Activated B cell treated with CpG ODN at 0.5 μM for 24 hours (primary cell): Measurements from ENCODE around the gene AHNAK2. TPM values are rescaled to one million over a fixed set of nuclear protein-coding genes. Genes with fewer than 3 reads are reported as not detected.
"Not testable (repeated sequence)": the region's sequence is repeated elsewhere in the genome, so short reads cannot be mapped to it uniquely, and the experiment has no call there.

ENCODE experiments used
- ATAC-seq: fragments of 200-7000 bp; cut with Tn5 transposase; one replicate; pipeline ENCODE4 v1.10.0; 2021; ENCODE audit warnings: low read depth, mild to moderate bottlenecking, moderate library complexity
- CTCF ChIA-PET: fragments of 350-600 bp; sonication (Branson Sonifier 250); formaldehyde crosslinking; loops from one replicate; lab custom pipeline; 2021; ENCODE audit warnings: antibody characterized with exemption; lab: Charles Lee
- POLR2A ChIA-PET: fragments of 350-600 bp; sonication (Branson Sonifier 250); formaldehyde crosslinking; loops from one replicate; lab custom pipeline; 2021; ENCODE audit warnings: antibody characterized with exemption; lab: Charles Lee
- DNase-seq: peaks from one replicate; pipeline ENCODE4 v3.0.0; 2022
- H3K27ac Mint-ChIP-seq: one replicate; pipeline ENCODE4 v1.8.0; 2020; ENCODE audit warnings: mixed read lengths
- H3K27me3 Mint-ChIP-seq: one replicate; pipeline ENCODE4 v1.8.0; 2021; ENCODE audit warnings: mixed read lengths
- H3K36me3 Mint-ChIP-seq: one replicate; pipeline ENCODE4 v1.8.0; 2021; ENCODE audit warnings: low read depth, mixed read lengths
- H3K4me1 Mint-ChIP-seq: one replicate; pipeline ENCODE4 v1.8.0; 2021; ENCODE audit warnings: mixed read lengths
- H3K4me3 Mint-ChIP-seq: one replicate; pipeline ENCODE4 v1.8.0; 2020; ENCODE audit warnings: mild to moderate bottlenecking, mixed read lengths
- H3K9me3 Mint-ChIP-seq: one replicate; pipeline ENCODE4 v1.8.0; 2020; ENCODE audit warnings: mixed read lengths
- intact Hi-C: fragments of 100-400 bp; cut with micrococcal nuclease; formaldehyde crosslinking; loops from one replicate; pipeline ENCODE4 v1.15.1; 2024
- total RNA-seq: library from RNA; stranded (reverse); gene quantifications from 2 replicates; pipeline ENCODE4 v1.2.3, GENCODE V29; 2022
- TF ChIP-seq, protein P1 (sequence below): fragments of 200-600 bp; IDR thresholded peaks from one replicate; pipeline ENCODE4 v1.8.0; 2022; ENCODE audit warnings: antibody characterized with exemption, mild to moderate bottlenecking

The AHNAK2 gene
- total RNA-seq, 1 donor from 2014 or later: not detected

DNA sequence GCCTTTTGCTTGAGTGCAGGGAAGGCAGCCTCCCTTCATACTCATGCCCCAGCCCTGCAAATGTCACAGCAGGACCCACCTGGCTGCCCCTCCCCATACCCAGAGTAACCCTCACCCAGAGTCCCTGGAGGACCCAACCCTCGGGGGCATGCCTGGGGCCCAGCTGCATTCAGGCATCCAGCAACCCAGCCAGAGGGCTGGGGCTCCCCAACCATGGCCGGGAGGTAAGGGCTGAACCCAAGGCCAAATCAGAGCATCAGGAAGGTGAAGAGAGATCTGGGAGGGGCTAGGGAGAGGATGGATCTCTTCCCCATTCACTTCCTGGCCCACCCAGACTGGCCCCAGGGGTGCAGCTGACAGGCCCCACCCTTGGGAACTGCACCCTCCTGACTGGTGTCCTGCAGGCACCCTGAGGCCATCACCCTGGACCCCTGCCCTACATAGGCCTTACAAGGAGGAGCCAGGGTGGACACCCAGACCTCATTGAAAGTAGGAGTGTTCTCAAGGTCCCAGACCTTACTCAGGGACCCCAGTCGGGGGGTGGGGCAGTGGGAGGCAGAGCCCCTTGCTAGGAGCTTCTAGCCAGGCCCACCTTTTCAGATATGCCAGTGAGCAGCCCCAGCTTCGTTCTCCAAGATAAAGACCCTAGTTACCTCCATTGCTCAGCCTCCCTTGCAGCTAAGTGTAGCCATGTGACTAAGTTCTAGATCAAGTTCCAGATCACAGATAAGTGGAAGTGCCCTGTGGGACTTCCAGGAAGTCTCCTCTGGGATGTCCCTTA is 54.3 kb downstream of the AHNAK2 start:
- intact Hi-C loops: loop anchor here (1.0 to 10.0 kb wide), 3 partner anchors 9 to 239 kb away; partner anchors contain the start of gene INF2
- ChIA-PET POLR2A (interaction anchor here (0.9 to 7.0 kb wide), 10 partner anchors 11 to 266 kb away, joined by 3 to 114 read pairs (median 5); partner anchors contain the start of genes CDCA4, CLBA1 and GPR132), CTCF (interaction anchor here (1.4 to 2.1 kb wide), 4 partner anchors 9 to 28 kb away, joined by 4 to 10 read pairs (median 6); no protein-coding TSS in a partner anchor)
- peak; percentile 36 for ATAC-seq
- TF ChIP-seq, protein P1, sequence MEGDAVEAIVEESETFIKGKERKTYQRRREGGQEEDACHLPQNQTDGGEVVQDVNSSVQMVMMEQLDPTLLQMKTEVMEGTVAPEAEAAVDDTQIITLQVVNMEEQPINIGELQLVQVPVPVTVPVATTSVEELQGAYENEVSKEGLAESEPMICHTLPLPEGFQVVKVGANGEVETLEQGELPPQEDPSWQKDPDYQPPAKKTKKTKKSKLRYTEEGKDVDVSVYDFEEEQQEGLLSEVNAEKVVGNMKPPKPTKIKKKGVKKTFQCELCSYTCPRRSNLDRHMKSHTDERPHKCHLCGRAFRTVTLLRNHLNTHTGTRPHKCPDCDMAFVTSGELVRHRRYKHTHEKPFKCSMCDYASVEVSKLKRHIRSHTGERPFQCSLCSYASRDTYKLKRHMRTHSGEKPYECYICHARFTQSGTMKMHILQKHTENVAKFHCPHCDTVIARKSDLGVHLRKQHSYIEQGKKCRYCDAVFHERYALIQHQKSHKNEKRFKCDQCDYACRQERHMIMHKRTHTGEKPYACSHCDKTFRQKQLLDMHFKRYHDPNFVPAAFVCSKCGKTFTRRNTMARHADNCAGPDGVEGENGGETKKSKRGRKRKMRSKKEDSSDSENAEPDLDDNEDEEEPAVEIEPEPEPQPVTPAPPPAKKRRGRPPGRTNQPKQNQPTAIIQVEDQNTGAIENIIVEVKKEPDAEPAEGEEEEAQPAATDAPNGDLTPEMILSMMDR: no peak
- Mint-ChIP-seq H3K36me3 (peaks cover 8% of the 10 kb centered on the region), H3K4me3 (peak overlapping the region; percentile 88), H3K4me1 (peaks cover 83% of the 10 kb centered on the region), H3K9me3 (no peaks in the 10 kb centered on the region), H3K27ac (peak overlapping the region; percentile 92), H3K27me3 (no peaks in the 10 kb centered on the region)
- peak; percentile 58 for DNase-seq

DNA sequence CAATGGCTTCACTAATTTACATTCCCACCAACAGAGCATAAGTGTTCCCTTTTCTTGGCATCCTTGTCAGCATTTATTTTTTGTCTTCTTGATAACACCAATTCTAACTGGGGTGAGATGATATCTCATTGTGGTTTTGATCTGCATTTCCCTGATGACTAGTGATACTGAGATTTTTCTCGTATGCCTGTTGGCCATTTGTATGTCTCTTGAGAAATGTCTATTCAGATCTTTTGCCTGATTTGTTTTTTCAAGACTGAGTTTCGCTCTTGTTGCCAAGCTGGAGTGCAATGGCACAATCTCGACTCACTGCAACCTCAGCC is 58.2 kb downstream of the AHNAK2 start:
- Mint-ChIP-seq H3K9me3 (no peaks in the 10 kb centered on the region), H3K27me3 (no peaks in the 10 kb centered on the region), H3K4me3 (peak overlapping the region; percentile 62), H3K27ac (peak overlapping the region; percentile 76), H3K36me3 (no peaks in the 10 kb centered on the region), H3K4me1 (peaks cover 54% of the 10 kb centered on the region)
- TF ChIP-seq, protein P1: no peak
- ChIA-PET CTCF (interaction anchor here (1.6 kb wide), 1 partner anchor 24 kb away, joined by 3 read pairs; no protein-coding TSS in a partner anchor), POLR2A (interaction anchor here (7.0 kb wide), 1 partner anchor 15 kb away, joined by 114 read pairs; no protein-coding TSS in a partner anchor)
- no peak for ATAC-seq
- intact Hi-C loops: loop anchor here (5.0 to 10.0 kb wide), 2 partner anchors 93 to 235 kb away; partner anchors contain the start of gene INF2
- DNase-seq: no peak

DNA sequence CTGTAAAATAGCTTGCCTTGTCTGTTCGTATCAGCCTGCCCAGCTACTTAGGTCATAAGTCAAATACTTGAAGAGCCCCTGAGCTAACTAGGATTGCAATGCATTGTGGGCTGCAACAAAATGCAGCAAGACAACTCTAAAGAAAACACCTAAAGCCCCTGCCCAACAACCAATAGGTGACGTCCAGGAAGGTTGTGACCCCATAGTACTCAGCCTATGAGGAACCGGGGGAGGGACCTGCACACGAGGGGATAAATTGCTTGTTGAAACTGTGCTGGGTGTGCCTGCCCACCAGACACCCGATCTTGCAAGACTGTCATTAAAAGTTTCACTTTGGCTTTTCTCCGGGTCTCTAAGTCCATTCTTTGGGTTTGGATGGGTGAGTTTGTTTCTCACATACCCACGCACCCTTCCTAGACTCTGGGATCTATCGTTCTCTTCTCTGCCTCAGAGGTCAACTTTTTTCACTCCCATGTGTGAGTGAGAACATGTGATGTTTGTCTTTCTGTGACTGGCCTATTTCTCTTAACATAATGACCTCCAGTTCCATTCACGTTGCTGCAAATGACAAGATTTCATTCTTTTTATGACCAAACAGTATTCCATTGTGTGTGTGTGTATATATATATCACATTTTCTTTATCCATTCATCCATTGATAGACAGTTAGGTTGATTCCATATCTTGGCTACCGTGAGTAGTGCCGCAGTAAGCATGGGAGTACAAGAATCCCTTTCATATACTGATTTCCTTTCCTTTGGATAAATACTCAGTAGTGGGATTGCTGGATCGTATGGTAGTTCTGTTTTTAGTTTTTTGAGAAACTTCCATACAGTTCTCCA is 58.8 kb downstream of the AHNAK2 start:
- CTCF ChIA-PET, H3K4me3 Mint-ChIP-seq, H3K27me3 Mint-ChIP-seq, intact Hi-C loops, DNase-seq, ATAC-seq, H3K36me3 Mint-ChIP-seq, H3K9me3 Mint-ChIP-seq: not testable (repeated sequence)
- H3K27ac Mint-ChIP-seq: peak overlapping the region; percentile 76
- POLR2A ChIA-PET: interaction anchor here (0.6 to 7.0 kb wide), 3 partner anchors 16 to 33 kb away, joined by 3 to 114 read pairs (median 5); no protein-coding TSS in a partner anchor
- H3K4me1 Mint-ChIP-seq: peaks cover 48% of the 10 kb centered on the region

DNA sequence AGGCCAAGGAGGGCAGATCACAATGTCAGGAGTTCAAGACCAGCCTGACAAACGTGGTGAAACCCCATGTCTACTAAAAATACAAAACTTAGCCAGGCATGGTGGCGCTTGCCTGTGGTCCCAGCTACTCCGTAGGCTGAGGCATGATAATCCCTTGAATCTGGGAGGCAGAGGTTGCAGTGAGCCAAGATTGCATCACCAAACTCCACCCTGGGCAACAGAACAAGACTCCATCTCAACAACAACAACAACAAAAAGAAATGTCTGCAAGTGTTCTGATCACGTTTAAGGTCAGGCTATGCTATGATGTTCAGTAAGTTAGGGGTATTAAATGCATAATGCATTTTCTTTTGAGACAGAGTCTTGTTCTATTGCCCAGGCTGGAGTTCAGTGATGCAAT is 60.2 kb downstream of the AHNAK2 start:
- DNase-seq: no peak
- no peaks in the 10 kb centered on the region for H3K9me3 Mint-ChIP-seq
- TF ChIP-seq, protein P1: no peak
- H3K27me3 Mint-ChIP-seq: no peaks in the 10 kb centered on the region
- H3K4me3 Mint-ChIP-seq: no peak overlapping the region
- no peak for ATAC-seq
- ChIA-PET POLR2A (no interaction called here), CTCF (no interaction called here)
- H3K36me3 Mint-ChIP-seq: no peaks in the 10 kb centered on the region
- H3K27ac Mint-ChIP-seq: no peak overlapping the region
- H3K4me1 Mint-ChIP-seq: peaks cover 34% of the 10 kb centered on the region
- intact Hi-C loops: no loop called here

DNA sequence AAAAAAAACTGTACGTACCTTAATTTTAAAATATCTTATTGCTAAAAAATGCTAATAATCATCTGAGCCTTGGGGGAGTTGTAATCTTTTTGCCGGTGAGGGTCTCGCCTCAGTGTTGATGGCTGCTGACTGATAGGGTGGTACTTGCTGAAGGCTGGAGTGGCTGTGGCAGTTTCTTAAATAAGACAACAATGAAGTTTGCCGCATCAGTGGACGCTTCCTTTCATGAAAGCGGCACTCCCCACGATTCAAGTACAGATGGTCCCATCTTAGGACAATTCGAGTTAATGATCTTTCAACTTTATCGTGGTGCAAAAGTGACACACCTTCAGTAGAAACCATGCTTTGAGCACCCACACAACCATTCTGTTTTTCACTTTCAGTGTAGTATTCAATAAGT is 61.1 kb downstream of the AHNAK2 start:
- DNase-seq (no peak), ATAC-seq (no peak)
- ChIA-PET POLR2A (interaction anchor here (1.7 kb wide), 1 partner anchor 9 kb away, joined by 3 read pairs; no protein-coding TSS in a partner anchor), CTCF (interaction anchor here (0.7 kb wide), 1 partner anchor 16 kb away, joined by 3 read pairs; no protein-coding TSS in a partner anchor)
- H3K27me3 Mint-ChIP-seq: no peaks in the 10 kb centered on the region
- H3K27ac Mint-ChIP-seq: no peak overlapping the region
- H3K4me3 Mint-ChIP-seq: no peak overlapping the region
- peaks cover 1% of the 10 kb centered on the region for H3K9me3 Mint-ChIP-seq
- TF ChIP-seq, protein P1: no peak
- H3K4me1 Mint-ChIP-seq: peaks cover 26% of the 10 kb centered on the region
- intact Hi-C loops: no loop called here
- H3K36me3 Mint-ChIP-seq: no peaks in the 10 kb centered on the region
